Stimulated activated CD8-positive, alpha-beta memory T cell treated with anti-CD3 and anti-CD28 coated beads, Interleukin-12 subunit alpha, Interleukin-12 subunit beta, amount 100 ng/mL, for 4 hours (primary cell): Measurements from ENCODE around the gene PRRX1.

Source experiments
- DNase-seq: peaks from one replicate; pipeline ENCODE4 v3.0.0-alpha.2; 2020; ENCODE audit warnings: low read depth

PRRX1 gene

GRCh38 chr1:170723518-170723917 lies 59.6 kb downstream of the PRRX1 start:
- DNase-seq, result no peak

DNA sequence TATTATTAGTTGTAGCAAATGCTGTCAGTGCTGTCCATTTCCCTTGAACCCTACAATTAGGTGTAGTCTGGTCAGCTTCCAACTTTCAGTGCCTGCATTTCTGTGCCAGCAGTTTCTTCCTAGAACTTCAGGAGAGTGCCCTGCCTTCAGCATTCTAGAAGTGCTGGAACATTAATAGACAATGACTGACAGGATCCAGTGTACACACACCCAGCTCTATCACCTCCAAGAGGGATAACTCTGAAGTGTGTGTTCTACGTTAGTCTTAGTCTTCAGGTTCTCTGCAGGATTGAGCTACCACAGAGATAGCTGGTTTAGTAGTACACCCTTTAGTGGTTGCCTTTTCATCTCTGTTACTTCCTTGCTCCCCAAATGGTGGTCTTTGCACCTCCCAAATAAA lies 61.4 kb downstream of the PRRX1 start:
- no peak for DNase-seq

DNA sequence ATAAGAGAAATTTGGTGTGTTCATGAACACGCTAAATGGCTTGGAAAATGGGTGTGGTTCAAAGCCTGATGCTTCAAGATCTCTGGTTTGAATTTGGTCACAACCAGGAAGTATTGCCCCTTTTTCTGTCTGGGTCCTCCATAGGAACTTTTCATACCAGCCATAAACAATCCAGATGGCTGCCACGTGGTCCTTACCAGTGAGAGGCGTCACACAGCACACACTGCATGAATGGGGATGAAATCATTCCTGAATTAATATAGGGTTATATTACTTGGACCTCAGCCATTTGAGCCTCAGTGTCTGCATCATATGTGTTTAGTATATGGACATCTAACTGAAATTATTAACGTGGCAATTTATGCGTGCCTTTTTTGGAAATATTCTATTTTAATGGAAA lies 64.0 kb downstream of the PRRX1 start:
- DNase-seq, result no peak

DNA sequence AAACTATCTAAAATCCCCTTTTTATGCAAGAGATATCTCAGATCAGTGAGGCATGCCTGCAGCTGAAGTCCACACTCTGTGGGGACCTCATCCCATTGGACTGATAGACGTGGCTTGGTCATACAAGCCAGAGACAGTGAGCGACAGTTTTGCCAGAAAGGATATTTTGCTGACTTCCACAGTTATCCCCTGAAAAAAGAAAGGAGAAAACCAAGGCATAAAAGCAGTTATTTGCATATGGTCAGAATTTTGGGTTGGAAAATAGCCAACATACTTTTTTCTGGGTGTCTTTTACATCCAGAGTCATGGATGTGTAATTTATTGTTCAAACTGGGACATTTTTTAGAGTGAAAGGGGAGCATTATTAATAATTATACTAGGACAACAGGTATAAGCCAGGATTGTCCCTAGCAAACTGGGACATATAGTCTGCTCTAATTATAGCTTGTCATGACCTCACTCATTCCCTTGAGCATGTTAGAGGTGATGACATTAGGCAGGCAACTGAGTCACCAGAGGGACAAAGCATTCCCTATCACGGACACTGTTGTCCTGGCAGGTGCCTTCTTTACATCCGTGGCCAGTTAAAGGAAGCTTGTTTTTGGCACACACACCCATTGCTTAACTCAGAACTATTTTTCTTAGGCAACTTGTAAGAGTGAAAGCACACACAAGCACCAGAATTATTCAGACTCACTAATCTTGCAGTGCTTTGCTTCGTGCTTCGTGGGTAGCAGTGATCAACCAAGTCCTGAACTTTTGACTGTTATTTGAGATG lies 65.5 kb downstream of the PRRX1 start:
- DNase-seq, result no peak

DNA sequence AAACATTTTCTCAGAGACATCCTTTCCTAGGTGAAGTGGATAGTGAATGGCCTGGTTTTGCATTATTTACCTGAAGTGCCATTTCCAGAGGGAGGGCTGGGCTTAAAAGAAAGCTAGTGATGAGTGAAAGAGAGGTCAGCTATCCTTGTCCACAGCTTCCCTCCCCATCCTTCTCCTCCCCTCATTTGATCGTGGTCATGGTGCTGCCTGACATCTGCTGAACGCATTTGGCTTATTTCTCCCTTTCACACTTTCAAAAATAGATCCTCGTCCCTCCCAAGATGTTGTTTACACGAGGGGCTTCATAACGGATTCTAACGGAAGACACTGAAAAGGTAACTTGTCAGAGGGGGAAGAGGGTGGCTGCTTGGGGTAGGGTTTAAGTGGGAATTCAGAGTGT lies 66.1 kb downstream of the PRRX1 start:
- no peak for DNase-seq

DNA sequence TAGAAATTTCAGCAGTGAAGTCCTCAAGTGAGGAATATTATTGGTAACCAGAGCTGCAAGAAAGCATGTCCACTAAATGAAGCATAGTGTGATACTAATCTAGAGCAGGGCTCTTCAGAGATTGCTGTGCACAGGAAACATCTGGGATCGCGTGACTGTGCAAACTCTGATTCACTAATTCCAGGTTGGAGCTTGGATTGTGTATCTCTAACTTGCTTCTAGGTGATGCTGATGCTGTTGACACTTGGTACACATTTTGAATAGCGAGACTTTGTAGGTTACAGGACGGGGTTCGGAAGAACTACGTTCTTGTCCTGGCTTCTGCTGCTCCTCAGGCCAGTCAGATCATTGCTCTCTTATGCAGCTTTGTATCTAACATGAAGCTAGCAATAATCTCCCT lies 66.5 kb downstream of the PRRX1 start:
- DNase-seq, result no peak

DNA sequence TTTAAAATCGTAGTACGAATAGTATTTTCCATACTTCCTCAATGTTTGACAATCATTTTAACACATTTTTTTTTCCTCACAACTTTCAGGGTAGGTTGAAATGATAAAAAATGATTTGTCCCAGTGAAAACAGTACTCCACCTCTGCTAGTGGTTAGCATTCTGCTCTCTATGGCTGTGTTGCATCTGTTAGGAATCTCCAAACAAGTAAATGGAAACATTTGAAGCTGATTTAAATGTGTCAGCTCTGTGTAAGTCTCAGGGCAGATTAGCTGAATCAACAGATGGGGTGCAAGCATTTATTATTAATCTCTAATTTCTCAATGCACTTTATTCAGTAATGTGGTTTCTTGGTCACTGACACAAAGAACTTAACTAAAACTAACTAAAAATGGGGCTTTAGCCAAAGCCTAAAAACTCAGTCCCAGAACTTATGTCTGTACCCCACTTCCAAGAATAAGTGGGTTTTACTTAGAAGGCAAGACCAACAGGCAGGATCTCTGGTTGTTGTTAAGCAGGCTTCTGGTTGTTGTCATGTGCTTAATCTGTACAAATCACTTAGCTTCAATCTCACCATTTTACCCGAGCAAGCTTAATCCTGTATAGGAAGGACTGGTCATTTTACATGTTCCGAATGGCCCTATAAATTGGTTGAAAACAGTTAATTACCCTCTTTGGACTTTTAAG lies 67.8 kb downstream of the PRRX1 start:
- DNase-seq, result no peak

DNA sequence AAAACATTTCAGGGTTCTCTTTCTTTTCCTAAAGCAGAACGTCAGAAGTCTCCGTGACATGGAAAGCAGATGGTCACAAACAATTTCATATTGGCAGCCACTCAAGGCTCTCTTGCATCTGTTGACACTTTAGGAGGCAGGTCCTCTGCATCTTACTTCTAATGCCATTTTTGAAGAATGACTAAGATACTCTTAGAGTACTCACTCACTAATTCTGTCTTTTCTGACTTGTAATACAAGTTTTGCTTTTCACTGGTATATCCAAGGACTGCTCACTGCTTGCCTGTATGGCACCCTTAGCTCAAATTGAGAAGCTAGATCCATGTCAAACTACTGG lies 68.3 kb downstream of the PRRX1 start:
- no peak for DNase-seq

GRCh38 chr1:170734412-170735175 lies 70.7 kb downstream of the PRRX1 start:
- DNase-seq, result no peak

DNA sequence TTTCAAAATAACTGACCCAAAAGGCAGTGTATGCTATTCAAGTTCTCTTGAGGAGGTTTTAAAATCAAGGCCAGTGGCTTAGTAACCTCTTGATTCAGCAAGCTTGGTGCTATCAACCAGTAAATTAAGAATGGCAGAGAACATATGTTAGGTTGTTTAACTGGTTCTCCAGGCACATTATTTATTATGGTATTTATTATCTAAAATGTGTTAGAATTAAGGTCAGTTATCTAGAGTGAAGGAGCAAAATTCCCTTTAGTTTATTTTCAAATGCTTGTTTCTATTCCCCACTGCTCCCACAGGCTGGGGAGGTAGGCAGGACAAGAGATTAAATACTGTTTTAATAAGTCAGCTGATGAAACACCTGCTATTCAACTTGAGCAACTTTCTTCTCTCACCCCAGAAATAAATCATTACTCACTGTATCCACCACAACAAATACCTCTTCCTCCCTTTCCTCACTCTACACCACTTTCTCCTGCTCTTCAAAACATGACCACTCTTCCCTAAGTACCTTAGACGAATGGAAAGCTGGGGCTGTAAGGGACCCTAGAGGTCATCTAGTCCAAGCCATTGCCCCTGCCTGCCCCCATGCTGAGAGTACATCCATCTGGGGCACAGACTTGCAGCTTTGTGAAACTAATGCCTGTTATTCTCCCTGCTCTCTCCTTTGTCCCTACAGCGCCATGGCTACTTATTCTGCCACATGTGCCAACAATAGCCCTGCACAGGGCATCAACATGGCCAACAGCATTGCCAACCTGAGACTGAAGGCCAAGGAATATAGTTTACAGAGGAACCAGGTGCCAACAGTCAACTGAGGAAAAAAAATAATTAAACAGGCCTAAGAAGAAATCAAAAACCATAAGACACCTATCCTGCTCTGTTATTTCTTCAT lies 71.7 kb downstream of the PRRX1 start:
- DNase-seq, result no peak

DNA sequence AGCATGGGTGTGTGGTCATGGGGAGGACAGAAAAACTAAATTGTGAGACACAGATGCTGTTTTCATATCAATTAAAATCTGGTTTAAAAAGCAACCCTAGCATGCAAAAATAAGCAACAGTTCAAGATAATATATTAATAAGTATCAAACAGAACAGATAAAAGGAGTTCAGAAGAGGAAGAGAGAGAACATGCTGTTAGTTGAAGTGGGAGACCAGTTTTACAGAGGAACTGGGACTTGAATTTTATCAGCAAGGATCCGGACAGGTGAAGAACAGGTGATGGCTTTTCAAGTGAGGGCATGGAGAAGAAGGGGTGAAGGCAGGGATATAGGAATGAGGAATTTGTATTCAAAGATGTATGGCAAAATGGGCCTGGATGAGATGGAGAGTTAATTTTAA lies 75.9 kb downstream of the PRRX1 start:
- no peak for DNase-seq

- no peak for DNase-seq
Measured at GRCh38 chr1:170741678-170742077, 77.7 kb downstream of the PRRX1 start.

DNA sequence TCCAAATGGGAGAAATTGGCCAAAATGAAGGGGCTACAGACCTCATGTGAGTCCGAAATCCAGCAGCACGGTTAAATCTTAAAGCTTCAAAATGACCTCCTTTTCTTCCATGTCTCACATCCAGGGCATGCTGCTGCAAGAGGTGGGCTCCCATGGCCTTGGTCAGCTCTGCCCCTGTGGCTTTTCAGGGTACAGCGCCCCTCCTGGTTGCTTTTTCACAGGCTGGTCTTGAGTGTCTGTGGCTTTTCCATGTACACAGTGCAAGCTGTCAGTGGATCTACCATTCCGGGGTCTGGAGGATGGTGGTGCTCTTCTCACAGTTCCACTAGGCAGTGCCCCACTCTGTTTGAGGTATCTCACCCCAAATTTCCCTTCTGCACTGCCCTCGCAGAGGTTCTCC lies 78.7 kb downstream of the PRRX1 start:
- DNase-seq, result no peak

- no peak for DNase-seq
Measured at GRCh38 chr1:170743083-170743482, 79.2 kb downstream of the PRRX1 start.

DNA sequence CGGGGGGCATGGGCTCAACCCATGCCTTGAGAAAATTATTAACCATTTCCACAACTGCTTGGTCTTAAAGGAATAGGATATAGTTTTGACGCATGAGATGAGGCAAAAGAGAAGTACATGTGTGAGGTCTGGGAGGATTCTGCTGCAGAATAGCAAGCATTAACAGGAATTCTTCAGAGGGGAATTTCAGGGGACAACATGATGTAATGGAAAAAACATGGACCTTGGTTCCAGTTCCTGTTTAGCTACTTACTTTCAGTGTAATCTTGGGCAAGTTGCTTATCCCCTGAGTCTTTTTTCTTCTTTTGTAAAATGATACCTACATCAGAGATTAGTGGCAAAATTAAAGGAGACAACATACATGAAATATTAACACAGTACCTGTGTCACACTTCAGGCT lies 85.6 kb downstream of the PRRX1 start:
- DNase-seq, result no peak

DNA sequence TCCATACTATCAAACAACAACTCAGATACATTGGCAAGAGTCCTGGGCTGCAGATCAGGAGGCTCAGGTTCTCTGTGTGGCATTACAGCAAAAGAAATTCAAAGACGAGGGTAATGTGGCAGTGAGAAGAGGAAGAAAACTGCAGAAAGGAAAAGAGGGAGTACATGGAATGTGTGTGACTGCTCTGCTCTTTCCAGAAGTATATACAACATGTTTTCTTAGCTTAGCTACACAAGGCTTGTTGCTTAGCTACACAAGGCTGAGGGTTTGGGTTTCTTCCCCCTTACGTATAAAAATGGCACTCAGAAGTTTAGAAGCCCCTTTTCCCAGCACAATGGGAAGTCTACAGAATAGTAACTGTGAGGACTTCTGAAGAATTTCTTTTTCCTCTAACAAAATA lies 86.0 kb downstream of the PRRX1 start:
- no peak for DNase-seq

DNA sequence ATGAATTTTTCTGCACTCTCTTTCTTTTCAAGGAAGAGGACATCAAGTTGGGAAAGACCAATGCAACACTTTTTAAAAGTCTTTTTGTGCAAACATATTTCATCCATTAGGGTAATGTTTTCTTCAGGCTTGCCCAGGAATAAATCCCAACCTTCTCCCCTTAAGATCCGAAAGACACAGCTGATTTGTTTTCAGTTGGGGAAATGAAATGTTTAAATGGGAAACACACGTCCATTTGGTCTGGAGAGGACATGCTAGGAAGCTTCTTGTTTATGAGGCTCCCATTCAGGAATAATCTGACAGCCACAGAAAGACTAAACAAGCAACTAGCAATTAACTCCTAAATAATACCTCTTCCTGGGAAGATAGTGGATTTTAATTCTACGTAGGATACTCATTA lies 91.9 kb downstream of the PRRX1 start:
- DNase-seq, result no peak

DNA sequence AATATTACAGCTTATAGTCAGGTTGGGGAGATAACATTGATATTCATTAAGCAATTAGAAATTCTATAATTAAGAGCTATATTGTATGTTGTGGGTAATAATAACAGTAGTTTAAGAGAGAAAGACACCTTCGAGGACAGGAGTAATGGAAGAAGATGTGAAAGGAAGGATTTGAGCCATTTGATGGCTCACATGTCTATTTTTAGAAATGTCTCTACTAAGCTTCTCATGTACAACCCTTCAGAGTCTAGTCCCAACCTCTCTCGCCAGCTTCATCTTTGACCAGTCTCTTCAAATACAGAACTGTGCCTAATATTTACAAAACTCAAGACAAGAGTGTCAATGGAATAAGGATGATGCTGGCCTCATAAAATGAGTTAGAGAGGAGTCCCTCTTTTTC lies 95.1 kb downstream of the PRRX1 start:
- DNase-seq, result no peak

GRCh38 chr1:170765279-170765678 lies 101.3 kb downstream of the PRRX1 start:
- DNase-seq, result no peak

DNA sequence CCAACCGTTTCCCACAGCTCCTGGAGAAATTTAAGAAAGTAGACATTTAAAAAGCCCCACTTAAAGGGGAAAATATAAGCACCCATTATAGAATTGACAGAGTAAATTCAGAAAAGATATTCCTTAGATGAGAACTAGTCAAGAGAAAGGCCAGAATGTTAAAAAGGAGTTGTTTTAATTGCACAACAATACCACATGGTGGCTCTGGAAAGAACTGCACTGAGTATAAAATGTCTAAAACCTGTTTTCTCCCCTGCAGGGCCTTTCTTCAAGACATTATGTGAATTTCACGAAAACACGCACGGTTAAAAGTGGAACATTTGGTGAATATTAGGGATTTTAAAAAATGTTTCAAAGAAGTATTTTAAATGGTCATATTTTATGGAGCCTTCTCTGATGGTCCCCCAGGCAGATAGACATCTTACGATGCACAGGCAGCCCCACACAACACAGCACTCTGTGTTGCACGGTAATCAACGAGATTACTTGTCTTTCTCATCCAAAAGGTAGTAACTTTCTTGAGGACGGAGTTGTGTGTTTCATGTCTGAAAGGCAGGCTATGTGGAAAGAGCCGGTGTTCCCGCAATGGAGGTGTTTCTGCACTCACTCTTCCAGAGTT lies 101.9 kb downstream of the PRRX1 start:
- no peak for DNase-seq

DNA sequence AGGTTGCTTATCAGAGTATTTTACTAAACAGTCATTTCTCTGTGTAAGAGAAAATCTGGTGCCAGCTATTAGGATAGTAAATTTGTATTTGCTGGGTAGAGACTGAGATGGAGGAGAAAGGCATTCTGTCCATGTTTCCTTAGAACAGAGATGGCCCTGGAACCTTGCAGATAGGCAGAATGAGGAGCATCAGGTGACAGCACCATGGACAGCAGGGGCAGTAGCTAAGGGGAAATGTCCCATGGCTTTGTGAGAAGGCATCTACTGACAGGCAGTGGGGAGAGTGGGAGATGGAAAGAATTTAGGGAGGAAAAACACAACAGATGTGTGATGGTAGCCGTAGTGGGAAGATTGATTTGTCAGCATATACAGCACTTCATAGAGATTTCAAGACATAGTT lies 105.0 kb downstream of the PRRX1 start:
- no peak for DNase-seq

DNA sequence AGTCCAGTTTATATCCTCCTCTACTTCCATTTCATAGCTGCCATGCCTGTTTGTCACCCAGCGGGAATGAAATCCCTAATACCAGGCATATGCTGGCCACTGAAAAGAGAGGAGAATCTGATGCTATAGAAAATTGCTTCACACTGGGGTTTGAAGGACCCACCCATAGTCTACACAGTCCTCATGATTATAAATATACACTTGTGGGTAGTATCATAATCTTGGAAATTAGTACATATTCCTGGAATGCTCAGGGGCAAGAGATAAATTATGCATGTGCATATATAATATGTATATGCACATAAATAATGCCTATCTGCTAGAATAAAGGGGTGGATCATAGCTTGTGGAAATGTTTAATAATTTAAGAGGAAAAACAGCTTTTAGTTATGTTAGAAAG lies 105.8 kb downstream of the PRRX1 start:
- DNase-seq, result no peak
